Right lobe of liver (tissue), 6 donors: ENCODE data around the gene TMED6. TPM values are rescaled to one million over a fixed set of nuclear protein-coding genes. Genes with fewer than 3 reads are reported as not detected.

Experiments
- ATAC-seq, 4 donors: fragments of 200-7000 bp; cut with Tn5 transposase; one replicate each; pipeline ENCODE4 v1.9.1; 2020; ENCODE audit warnings: mild to moderate bottlenecking in 4 of 4, moderate library complexity in 4 of 4
- DNase-seq, 3 donors: peaks; one replicate each; pipeline ENCODE4 v3.0.0-alpha.2; 2020
- H3K27ac ChIP-seq, 3 donors: fragments of 200-600 bp; one replicate each; pipeline ENCODE4 v1.8.0; 2022
- H3K27me3 ChIP-seq, 2 donors: fragments of 200-600 bp; one replicate each; pipeline ENCODE4 v1.8.0; 2022
- H3K36me3 ChIP-seq, 4 donors: fragments of 200-600 bp; sonication (generic) in 1 of 4; one replicate each; pipeline versions ENCODE4 v1.5.1 to v1.8.0; 2017 to 2022; ENCODE audit warnings: control low read depth in 1 of 4
- H3K4me1 ChIP-seq, 4 donors: fragments of 200-600 bp; sonication (generic) in 1 of 4; one replicate each; pipeline versions ENCODE4 v1.5.1 to v1.8.0; 2017 to 2022; ENCODE audit warnings: control low read depth in 1 of 4
- H3K4me3 ChIP-seq, 3 donors: fragments of 200-600 bp; one replicate each; pipeline ENCODE4 v1.8.0; 2022
- H3K9me3 ChIP-seq, 4 donors: fragments of 200-600 bp; sonication (generic) in 1 of 4; one replicate each; pipeline versions ENCODE4 v1.5.1 to v1.8.0; 2017 to 2022; ENCODE audit warnings: control low read depth in 1 of 4
- CTCF ChIP-seq, 4 donors: fragments of 200-600 bp in 3 of 4; fragments of 450-650 bp in 1 of 4; IDR thresholded peaks; one replicate each; pipeline versions ENCODE4 v1.5.1 to v1.8.0; 2016 to 2022; ENCODE audit warnings: antibody characterized with exemption in 4 of 4, mild to moderate bottlenecking in 2 of 4
- POLR2A ChIP-seq: fragments of 450-650 bp; IDR thresholded peaks from one replicate; pipeline ENCODE4 v1.6.1; 2017; ENCODE audit warnings: antibody characterized with exemption, mild to moderate bottlenecking
- WGBS: methylation state at CpG from one replicate; pipeline ENCODE4 v1.1.6; 2018; ENCODE audit warnings: low coverage, low lambda C conversion rate; ENCODE audit not compliant: insufficient coverage; ENCODE audit errors: missing lambda C conversion rate; 5-methylcytosine and 5-hydroxymethylcytosine counted together
- intact Hi-C, 2 donors: fragments of 100-400 bp; cut with DNase I; formaldehyde crosslinking; loops; one replicate each; pipeline versions ENCODE4 v1.11.2 to v1.14.1; 2022
- total RNA-seq, 6 experiments: library from RNA; depleted of rRNA in 2 of 6; stranded (reverse); fragments of >200 nt in 2 of 6; fragmentation: NEBNext Ultra II Directional in 3 of 6; extraction: Animal tissue kit (Norgen Biotek cat#: 25700) in 3 of 6; gene quantifications; one replicate each; pipeline versions ENCODE4 v1.1.0 to v1.2.4, GENCODE V29; 2016 to 2023
- donor health status: DM: no; HTN: yes; CAD: no.
- donor health status: DM: no; HTN: no; CAD: no.
- donor health status: DM: no; HTN: no; CAD: no.
- donor health status: DM: no; HTN: yes; CAD: no.
- donor health status: DM: no; HTN: yes; CAD: no.

The TMED6 gene
- total RNA-seq, 6 experiments from 2014 or later = 1.6 to 9.9 (median 2.6) TPM

GRCh38 chr16:69307856-69308255 lies 43.7 kb downstream of the TMED6 start:
- WGBS = 84% methylated on average over 2 of the region's 2 CpGs
- intact Hi-C loops = no loop called here

GRCh38 chr16:69307091-69307490 lies 44.5 kb downstream of the TMED6 start:
- Histone ChIP-seq H3K9me3 (no peaks in the 10 kb centered on the region), H3K4me1 (peaks cover 0 to 2% (median under 1%) of the 10 kb centered on the region in 4 donors), H3K27ac (no peak overlapping the region), H3K27me3 (no peaks in the 10 kb centered on the region), H3K36me3 (peaks cover 0 to under 1% (median 0%) of the 10 kb centered on the region in 4 donors), H3K4me3 (no peak overlapping the region)
- no peak for TF ChIP-seq POLR2A
- no peak for TF ChIP-seq CTCF (IDR thresholded peaks at IDR 0.05)
- no peak for DNase-seq
- WGBS = 57% methylated on average over 1 of the region's 1 CpG
- no peak for ATAC-seq
- intact Hi-C loops = no loop called here

More at GRCh38 chr16:69307856-69308255, 43.7 kb downstream of the TMED6 start:
- Histone ChIP-seq H3K36me3 (no peaks in the 10 kb centered on the region), H3K9me3 (no peaks in the 10 kb centered on the region), H3K4me3 (no peak overlapping the region), H3K27ac (no peak overlapping the region), H3K4me1 (peaks cover 0 to 9% (median 4%) of the 10 kb centered on the region in 4 donors), H3K27me3 (no peaks in the 10 kb centered on the region)
- peak in 1 of 3 donors; percentile 3 for DNase-seq
- ATAC-seq = no peak
- TF ChIP-seq CTCF (IDR thresholded peaks at IDR 0.05) = no peak

DNA sequence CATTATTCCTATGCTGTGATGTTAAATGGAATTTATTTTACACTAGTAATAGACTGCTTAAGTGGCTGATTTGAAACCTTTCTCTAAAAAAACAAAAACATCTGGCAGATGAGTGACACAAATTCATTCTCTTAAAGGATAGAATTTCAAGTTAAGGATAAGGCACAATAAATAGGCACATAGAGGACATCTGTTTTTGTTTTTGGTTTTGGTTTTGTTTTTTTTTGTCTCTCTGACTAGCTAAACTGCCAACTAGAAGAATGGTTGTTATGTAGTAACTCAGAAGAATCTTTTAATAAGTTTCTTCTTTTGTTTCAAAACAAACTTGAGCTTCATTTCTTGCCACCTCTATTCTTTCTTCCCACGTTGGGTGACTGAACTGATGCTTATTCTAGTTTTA lies 45.6 kb downstream of the TMED6 start:
- no peak for TF ChIP-seq CTCF (IDR thresholded peaks at IDR 0.05)
- no peak for TF ChIP-seq POLR2A
- no peak for ATAC-seq
- intact Hi-C loops = no loop called here

DNA sequence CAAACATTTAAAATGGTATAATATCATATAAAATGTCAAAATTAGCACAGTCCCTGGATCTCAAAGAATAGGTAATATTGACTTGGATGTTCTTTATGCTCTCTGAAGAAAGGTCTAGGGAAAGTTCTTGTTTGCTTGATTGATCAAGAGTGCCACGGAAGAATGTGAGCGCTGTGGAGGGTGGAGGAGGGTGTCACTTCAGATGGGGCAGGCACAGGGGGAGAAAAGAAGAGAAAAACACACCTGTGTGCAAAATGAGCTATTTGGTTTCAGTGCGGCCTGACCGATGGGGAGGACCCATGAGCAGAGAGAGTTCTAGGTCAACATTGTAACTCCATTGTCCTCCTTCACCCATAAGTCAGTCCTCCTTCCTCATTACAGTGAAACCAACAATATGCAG lies 49.3 kb downstream of the TMED6 start:
- Histone ChIP-seq H3K4me3 (no peak overlapping the region), H3K4me1 (no peaks in the 10 kb centered on the region), H3K27me3 (no peaks in the 10 kb centered on the region), H3K27ac (no peak overlapping the region), H3K36me3 (peaks cover 0 to 27% (median 0%) of the 10 kb centered on the region in 4 donors), H3K9me3 (no peaks in the 10 kb centered on the region)
- peak in 1 of 3 donors; percentile 20 for DNase-seq
- no peak for TF ChIP-seq CTCF (IDR thresholded peaks at IDR 0.05)
- TF ChIP-seq POLR2A = no peak
- 98% methylated on average over 4 of the region's 4 CpGs for WGBS
- no peak for ATAC-seq
- intact Hi-C loops = no loop called here

More for the DNA sequence above, 45.6 kb downstream of the TMED6 start:
- no peaks in the 10 kb centered on the region for H3K27me3 ChIP-seq
- no peak overlapping the region for H3K4me3 ChIP-seq
- no peaks in the 10 kb centered on the region for H3K9me3 ChIP-seq
- DNase-seq = no peak
- H3K27ac ChIP-seq = no peak overlapping the region
- no peaks in the 10 kb centered on the region for H3K4me1 ChIP-seq
- H3K36me3 ChIP-seq = peaks cover 0 to 11% (median 0%) of the 10 kb centered on the region in 4 donors
- 91% methylated on average over 1 of the region's 1 CpG for whole genome bisulfite sequencing

DNA sequence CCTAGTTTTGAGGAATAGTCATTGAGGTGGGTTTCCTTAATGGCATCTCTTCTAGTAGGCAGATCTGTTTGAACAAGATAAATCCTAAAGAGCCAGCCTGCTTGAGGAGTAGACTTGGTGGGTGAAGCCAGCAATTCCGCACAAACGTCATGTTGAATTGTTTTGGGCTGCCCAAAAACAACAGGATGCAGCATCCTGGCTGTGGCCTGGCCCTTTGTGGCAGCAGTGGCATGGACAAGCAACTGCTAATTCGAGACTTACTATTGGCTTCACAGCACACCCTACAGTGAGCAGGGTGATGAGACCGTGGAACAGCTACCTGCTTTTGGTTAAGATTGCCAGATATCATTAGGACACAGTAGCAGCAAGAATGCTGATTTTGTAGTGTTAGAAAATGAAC lies 49.7 kb downstream of the TMED6 start:
- intact Hi-C loops = no loop called here
- no peak overlapping the region for H3K4me3 ChIP-seq
- peak in 1 of 3 donors; percentile 27 for DNase-seq
- no peak for ATAC-seq
- TF ChIP-seq POLR2A = no peak
- no peak for TF ChIP-seq CTCF (IDR thresholded peaks at IDR 0.05)
- no peak overlapping the region for H3K27ac ChIP-seq
- WGBS = 90% methylated on average over 2 of the region's 4 CpGs
- no peaks in the 10 kb centered on the region for H3K4me1 ChIP-seq
- H3K27me3 ChIP-seq = no peaks in the 10 kb centered on the region
- no peaks in the 10 kb centered on the region for H3K9me3 ChIP-seq
- peaks cover 0 to 27% (median 0%) of the 10 kb centered on the region in 4 donors for H3K36me3 ChIP-seq
